DMS 273 (cell line): Measurements from ENCODE around the gene KLHL10.
"Not testable (repeated sequence)": the region's sequence is repeated elsewhere in the genome, so short reads cannot be mapped to it uniquely, and the experiment has no call there.

Experiments used
- DNase-seq: peaks from one replicate; lab custom pipeline; 2025; ENCODE audit not compliant: unreplicated experiment; lab: John Stamatoyannopoulos, UW

Gene KLHL10

DNA sequence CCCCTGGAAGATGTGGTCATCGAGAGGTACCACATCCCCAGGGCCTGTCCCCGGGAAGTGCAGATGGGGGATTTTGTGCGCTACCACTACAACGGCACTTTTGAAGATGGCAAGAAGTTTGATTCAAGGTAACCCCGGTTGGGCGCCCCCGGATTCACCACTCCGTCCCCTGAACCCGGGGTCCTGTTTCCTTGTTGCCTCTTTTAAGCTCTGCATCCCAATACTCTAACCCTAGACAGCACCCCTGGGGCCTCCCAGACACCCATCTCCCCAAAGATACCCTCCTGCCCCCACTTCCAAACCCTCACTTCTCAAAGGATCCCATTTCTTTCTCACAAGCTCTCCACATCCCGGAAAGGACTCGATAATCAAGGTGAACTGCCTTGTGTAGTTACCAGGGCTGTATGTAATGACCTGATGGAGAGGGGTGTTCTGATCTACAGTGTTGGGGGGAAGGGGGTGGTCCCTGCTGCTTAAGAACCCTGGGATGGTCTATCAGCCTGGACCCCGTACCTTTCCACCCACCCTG, 24.4 kb upstream of the KLHL10 start:
- no peak for DNase-seq

DNA sequence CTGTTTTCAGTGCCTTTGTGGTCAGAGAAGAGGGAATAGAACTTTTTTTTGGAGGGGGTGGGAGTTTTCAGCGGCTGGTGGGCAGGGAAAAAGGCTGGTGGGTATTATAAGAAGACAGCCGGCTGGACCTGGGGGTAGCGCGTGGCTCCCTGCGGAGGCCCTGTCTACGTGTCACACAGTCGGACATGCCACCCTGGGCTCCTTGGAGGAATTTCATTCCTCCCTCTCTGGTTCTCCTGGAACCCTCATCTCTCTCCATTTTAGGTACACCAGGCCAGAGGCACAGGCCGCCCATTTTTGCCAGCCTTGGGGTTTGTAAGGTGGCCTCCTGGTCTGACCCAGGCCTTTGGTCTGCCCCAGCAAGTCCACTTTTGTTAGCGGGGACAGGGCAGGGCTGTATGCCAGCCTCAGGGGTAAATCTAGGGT, 23.9 kb upstream of the KLHL10 start:
- no peak for DNase-seq

DNA sequence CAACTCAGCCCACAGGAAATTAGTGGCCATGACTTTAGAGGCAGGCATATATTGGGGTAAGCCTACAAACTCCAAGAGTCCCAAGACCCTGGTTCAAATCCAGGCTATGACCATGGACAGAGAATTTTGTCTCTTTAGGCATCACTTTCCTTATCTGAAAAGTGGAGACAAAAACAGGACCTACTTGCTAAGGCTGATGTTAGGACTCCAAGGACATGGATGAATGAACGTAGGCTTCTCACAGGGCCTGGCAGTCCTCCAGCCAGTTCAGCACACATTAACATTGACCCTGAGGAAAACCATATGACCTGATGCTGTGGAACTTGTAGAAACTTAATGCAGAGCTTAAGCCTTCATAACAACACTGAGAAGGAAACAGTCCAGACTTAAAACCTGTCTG, 23.4 kb upstream of the KLHL10 start:
- DNase-seq, result no peak

- DNase-seq, result no peak
Measured at GRCh38 chr17:41816637-41817320, 20.8 kb upstream of the KLHL10 start.

- no peak for DNase-seq
Measured at GRCh38 chr17:41818024-41818423, 19.6 kb upstream of the KLHL10 start.

- DNase-seq, result no peak
Measured at GRCh38 chr17:41821776-41822175, 15.8 kb upstream of the KLHL10 start.

DNA sequence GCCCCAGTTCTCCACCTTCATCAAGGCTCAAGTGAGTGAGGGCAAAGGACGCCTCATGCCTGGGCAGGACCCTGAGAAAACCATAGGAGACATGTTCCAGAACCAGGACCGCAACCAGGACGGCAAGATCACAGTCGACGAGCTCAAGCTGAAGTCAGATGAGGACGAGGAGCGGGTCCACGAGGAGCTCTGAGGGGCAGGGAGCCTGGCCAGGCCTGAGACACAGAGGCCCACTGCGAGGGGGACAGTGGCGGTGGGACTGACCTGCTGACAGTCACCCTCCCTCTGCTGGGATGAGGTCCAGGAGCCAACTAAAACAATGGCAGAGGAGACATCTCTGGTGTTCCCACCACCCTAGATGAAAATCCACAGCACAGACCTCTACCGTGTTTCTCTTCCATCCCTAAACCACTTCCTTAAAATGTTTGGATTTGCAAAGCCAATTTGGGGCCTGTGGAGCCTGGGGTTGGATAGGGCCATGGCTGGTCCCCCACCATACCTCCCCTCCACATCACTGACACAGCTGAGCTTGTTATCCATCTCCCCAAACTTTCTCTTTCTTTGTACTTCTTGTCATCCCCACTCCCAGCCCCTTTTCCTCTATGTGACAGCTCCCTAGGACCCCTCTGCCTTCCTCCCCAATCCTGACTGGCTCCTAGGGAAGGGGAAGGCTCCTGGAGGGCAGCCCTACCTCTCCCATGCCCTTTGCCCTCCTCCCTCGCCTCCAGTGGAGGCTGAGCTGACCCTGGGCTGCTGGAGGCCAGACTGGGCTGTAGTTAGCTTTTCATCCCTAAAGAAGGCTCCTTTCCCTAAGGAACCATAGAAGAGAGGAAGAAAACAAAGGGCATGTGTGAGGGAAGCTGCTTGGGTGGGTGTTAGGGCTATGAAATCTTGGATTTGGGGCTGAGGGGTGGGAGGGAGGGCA, 15.1 kb upstream of the KLHL10 start:
- DNase-seq, result no peak

GRCh38 chr17:41823141-41823524, 14.5 kb upstream of the KLHL10 start:
- no peak for DNase-seq

- DNase-seq, result no peak
Measured at GRCh38 chr17:41823580-41823979, 14.0 kb upstream of the KLHL10 start.

- no peak for DNase-seq
Measured at GRCh38 chr17:41824086-41824485, 13.5 kb upstream of the KLHL10 start.

GRCh38 chr17:41825175-41825845, 12.3 kb upstream of the KLHL10 start:
- no peak for DNase-seq

- not testable (repeated sequence) for DNase-seq
Measured at GRCh38 chr17:41829961-41830360, 7.7 kb upstream of the KLHL10 start.

DNA sequence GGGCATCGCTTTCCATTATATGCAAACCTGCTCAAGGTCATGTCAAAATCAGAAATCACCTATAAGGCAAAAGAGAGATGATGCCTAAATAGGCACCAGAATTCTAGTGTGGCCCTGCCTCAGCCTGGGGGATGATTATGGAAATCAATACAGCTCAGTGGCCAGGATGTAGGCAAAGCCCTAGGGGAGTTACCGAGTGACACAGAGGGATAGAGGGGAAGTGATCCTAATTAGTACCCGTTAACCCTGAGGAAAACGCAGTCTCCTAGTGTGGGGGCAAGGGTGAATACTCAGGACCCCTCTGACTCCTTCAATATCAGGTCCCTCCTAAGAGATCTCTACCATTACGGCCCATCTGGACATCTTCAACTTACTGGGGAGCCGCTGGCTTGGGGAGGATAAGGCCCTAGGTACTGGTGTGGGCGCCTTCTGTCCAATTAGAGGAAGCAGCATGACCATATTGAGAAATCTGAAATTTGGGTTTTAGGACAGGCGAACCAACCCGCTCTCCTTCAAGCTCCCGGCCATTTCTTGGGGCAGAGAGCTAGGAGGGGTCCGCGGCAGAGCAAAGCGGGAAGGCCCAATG, 2.3 kb upstream of the KLHL10 start:
- peak; percentile 55 for DNase-seq

GRCh38 chr17:41835800-41836549, 1.6 kb upstream of the KLHL10 start, which contains the start of gene NT5C3B:
Gene NT5C3B (minus strand): TSS chr17:41836232. CDS start chr17:41836193, 39 bp downstream.
- DNase-seq, result peak; percentile 80

- no peak for DNase-seq
Measured at GRCh38 chr17:41836550-41837196, 952 bp upstream of the KLHL10 start.

GRCh38 chr17:41839448-41839847, 1.8 kb downstream of the KLHL10 start:
- not testable (repeated sequence) for DNase-seq

- DNase-seq, result not testable (repeated sequence)
Measured at GRCh38 chr17:41840781-41841180, 3.2 kb downstream of the KLHL10 start.

- no peak for DNase-seq
Measured at GRCh38 chr17:41844971-41845370, 7.3 kb downstream of the KLHL10 start.

GRCh38 chr17:41848788-41849187, 11.2 kb downstream of the KLHL10 start:
- no peak for DNase-seq
